NCI-H69 (cell line): Measurements from ENCODE around the gene ADGRL4.
"Not testable (repeated sequence)": the region's sequence is repeated elsewhere in the genome, so short reads cannot be mapped to it uniquely, and the experiment has no call there.

Experiments
- DNase-seq: peaks from one replicate; lab custom pipeline; 2025; lab: John Stamatoyannopoulos, UW

Gene ADGRL4

DNA sequence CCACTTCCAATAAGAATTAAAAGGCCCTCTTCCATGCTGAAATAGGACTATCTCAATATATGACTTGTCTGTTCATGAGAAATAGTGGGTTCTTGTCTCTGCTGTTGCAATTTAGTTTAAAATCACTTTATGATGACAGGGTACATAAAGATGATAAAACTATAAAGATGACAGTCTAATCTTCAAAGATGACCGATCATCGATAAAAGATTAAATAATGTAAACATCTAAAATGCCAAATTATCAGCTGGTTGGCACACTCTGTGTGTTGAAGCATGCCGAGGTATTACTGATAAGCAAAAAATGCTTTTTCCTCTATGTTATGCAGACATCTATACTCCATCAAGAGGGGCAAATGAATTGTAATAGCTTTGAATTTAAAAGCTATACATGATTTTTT is 89.5 kb downstream of the ADGRL4 start:
- no peak for DNase-seq

DNA sequence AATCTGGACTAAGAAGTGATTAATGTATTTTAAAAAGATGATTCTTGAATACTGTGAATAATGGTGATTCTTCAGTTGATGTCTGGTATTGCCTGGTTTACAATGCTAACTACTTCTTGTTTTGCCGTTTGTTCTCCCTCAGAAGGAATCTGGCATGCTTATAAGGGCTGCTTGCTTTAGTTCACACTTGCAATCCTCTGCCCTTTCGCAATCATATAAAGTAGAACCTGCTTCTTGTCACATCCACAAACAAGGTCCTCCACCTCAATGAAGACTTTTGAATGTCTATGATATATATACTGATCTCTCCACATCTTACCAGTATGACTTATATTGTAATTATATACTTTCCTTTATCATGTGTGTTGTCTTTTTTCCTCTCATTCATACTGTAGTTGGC is 92.6 kb downstream of the ADGRL4 start:
- no peak for DNase-seq

DNA sequence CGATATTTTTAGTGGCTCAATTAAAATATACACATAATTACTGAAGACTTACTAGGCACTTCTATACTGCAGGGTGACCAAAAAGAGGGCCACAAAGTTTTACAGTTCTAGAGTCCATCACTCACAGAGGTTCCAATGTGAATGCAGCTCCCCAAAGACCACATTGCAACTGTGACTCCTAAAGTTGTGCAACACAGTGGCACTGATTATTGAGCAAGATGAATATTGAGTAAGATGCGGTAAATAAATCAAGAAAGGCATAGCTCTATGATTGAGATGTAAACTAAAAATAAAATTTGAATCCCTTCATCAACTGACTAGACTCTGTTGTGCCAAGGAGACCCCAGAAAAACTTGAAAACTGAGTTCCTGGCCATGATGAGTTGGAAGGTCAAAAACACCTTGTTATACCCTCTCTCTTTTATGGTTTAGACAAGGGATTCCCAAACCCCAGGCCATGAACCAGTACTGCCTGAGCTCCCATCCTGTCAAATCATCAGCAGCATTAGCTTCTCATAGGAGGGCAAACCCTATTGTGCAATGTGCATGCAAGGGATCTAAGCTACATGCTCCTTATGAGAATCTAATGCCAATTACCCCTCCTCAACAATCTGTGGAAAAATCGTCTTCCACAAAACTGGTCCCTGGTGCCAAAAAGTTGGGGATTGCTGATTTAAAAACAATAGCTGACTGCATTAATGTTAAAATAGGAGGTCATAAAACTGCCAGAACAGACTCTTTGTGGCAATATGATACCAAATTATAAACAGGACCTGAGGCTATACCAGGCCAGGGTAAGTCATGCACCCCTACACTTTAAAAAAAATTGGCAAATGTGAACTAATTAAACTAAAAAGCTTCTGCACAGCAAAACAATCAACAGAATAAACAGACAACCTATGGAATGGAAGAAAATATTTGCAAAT is 94.3 kb downstream of the ADGRL4 start:
- no peak for DNase-seq

DNA sequence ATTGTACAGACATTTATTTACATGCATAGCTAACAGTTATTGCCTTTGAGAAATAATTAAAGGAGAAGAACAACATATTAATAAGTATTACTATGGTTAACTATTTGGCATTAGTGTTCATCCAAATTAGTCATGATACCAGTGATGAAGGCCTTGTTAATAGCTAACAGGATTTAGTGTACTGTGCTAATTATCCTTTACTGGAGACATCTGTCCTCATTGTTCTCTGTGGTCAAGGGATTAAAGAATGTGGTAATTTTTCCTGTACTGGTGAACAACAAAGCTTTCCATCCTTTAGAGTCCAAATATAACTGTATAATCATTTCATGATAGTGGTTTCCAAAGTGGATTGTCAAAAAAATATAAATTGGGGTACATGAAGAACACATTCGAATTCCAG is 103.9 kb downstream of the ADGRL4 start:
- DNase-seq = no peak

DNA sequence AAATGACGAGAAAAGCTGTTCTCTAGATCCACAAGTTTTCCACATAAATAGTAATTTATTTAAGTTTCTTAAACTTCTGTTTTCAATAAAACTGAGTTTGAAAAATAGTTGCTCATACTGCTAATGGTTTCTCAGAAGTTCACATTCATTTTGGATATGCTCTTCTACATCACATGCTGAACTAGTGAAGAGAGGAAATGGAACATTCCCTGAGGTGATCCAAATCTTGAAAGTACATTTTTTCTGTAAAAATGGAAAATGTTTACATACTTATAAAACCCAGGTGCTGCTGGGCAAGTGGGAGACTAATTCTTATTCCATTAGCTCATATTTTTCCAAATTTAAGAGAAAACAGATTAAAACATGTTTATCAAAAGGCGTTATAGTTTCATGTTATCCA is 111.7 kb downstream of the ADGRL4 start:
- DNase-seq = no peak

DNA sequence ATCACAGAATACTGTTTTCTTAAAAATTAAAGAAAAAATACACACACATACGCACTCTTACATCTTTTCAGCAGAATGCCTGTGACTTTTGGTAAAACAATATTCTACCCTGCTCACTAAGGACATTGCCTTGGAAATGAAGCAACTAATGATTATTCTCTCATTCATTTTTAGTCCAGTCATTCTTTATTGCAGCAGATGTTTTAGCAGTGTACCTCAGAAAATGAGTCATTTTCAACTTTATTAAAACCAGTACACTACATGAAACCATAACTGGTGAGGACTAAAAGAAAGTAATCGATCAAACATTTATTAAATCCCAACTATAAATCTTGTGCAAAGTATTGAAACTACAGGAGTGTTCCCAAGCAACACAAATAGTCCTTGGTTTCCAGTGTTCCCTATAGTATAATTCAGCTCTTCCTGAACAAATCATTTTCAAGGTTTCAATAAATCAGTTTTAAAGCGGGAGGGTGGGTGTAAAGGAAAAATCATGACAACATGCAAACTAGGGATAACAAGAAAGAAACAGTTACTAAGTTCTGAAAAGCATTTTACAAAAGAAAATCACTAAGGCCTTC is 114.2 kb downstream of the ADGRL4 start:
- DNase-seq = no peak

DNA sequence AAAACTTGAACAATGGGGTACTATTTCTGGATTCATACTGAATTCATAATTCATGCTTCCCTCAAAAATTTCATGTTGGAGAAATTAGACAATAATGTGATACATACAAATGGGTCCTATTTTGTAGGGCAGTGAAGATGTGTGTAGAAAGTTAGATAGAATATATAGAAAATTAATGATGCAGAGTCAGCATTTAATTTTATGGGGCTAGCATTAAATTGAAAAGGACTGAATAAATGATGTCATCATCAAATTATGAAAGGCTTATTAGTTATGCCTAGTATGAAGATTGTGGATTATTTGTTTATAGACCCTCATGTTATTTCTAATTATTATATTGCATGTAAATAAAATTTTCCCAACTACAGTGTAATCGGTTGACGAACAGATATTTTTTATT is 119.1 kb downstream of the ADGRL4 start:
- DNase-seq = no peak

DNA sequence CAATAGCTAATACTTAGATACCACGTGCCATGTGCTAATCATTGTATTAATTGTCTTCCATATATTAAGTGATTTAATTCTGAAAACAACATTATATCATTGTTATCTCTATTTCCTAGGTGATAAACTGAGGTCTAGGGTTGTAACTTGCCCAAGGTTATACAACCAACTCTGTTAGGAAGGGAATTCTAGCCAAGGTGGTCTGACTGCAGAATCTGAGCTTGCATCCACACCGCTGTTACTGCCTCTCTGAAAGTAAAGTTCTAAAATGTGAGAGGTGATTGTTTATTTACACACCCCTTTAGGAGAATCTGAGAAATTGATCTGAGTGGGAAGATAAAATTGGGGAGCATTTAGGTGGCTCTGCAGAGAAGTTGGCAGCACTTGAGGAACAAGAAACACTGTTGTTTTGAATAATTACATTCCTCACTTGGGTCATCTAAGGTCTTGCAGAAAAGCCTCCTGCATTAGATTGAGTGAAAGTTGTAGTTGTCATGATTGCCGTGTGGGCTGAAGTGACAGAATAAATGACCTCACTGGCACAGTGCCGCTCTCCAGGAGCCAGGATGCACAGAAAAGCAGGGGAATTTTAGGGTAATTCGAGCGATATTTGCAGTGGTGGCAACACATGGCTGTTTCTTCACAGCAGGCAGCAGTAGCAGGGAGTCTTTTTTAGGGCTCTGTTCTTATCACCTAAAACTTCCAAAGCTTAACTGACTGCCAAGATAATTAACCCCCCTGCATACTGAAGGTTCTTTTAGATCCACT is 121.7 kb downstream of the ADGRL4 start:
- no peak for DNase-seq

GRCh38 chr1:78880223-78880622 is 126.3 kb downstream of the ADGRL4 start:
- DNase-seq = no peak

DNA sequence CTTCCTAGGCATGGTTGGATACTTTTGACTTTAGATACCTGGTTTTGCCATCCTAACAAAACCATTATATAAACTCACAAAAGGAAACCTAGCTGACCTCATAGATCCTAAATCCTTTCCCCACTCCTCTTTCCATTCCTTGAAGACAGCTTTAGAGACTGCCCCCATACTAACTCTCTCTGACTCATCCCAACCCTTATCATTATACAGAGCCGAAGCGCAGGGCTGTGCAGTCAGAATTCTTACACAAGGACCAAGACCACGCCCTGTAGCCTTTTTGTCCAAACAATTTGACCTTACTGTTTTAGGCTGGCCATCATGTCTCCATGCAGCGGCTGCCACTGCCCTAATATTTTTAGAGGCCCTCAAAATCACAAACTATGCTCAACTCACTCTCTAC is 130.5 kb downstream of the ADGRL4 start:
- not testable (repeated sequence) for DNase-seq

DNA sequence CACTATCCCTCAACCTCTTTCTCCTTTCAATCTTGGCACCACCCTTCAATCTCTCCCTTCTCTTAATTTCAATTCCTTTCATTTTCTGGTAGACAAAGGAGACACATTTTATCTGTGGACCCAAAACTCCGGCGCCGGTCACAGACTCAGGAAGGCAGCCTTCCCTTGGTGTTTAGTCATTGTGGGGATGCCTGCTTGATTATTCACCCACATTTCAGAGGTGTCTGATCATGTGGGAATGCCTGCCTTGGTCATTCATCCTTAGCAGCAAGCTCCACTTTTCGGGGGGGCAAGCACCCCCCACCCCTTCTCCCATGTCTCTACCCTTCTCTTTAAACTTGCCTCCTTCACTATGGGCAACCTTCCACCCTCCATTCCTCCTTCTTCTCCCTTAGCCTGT is 133.7 kb downstream of the ADGRL4 start:
- DNase-seq = not testable (repeated sequence)

GRCh38 chr1:78871249-78871648 is 135.3 kb downstream of the ADGRL4 start:
- DNase-seq = no peak

- DNase-seq = no peak
Measured at GRCh38 chr1:78869136-78869535, 137.4 kb downstream of the ADGRL4 start.

GRCh38 chr1:78864175-78864574 is 142.4 kb downstream of the ADGRL4 start:
- no peak for DNase-seq

DNA sequence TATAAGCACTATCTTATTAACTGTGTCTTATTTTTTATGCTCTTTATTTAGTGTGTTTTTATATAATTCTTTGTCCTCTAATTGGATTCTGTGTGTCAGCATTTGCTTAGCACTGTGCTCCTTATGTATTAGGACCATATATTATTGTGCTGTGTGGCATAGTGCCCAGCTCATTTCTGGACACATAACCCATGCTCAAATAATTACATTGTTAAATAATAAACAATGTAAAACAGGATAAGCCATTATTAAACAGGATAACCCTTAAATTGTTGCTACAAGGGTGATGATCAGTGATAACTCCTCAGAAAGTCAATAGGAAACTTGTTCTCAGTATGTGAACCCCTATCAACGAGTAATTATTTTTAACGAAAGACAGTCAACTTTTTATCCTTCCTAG is 150.4 kb downstream of the ADGRL4 start:
- no peak for DNase-seq

DNA sequence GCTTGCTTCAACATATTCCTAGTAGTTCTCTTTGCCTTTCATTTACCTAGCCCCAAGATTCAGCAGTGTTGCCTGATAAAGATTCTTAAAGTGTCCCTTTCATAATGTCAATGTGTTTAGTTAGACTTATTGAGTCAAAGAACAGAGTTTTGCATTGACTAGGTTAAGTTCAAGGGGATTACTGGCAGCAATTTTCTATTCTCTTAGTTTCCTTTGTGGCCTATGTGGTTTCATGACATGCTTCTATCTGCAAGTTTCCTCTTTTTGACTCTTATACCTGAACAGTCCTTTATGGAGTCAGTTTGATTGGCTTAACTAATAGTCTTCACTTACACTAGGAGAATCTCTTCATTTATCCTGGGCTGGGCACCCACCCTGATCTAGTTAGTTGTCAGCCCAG is 151.3 kb downstream of the ADGRL4 start:
- no peak for DNase-seq

DNA sequence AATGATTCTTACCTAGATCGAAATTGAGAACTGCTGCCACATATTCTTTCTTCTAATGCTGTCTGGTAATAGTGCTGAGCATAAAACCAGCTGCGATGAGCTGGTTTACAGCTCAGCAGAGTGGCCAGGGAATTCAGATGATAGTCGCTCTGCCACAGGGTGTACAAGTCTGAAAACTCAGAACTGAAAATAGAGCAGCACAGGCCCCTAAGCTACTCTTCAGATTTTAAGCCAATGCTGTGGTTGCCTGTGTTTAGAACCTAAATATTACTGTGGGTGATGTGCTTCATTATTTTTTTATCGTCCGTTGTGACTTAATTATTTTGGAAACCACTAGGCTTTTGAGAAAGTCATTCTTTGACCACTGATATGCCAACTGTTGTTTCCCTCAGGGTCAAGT is 152.0 kb downstream of the ADGRL4 start:
- no peak for DNase-seq

DNA sequence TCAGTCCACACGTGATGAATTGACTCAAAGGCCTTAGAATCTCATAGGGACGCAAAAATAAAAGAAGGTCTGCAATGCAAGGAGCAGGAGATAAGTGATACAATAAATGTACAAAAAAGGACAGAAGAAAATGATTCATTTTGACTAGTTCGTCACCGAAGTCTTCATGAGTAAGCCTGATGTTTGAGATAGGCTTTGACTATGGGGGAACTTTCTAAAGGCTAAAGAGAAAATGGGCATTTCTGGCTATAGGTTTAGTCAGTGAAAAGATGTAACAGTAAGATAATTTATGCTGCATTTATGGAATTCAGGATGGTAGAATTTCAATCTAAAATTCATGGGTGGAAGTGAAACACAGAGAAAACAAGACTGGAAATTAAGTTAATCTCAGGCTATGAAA is 163.0 kb downstream of the ADGRL4 start:
- no peak for DNase-seq

GRCh38 chr1:78843111-78843510 is 163.4 kb downstream of the ADGRL4 start:
- no peak for DNase-seq

DNA sequence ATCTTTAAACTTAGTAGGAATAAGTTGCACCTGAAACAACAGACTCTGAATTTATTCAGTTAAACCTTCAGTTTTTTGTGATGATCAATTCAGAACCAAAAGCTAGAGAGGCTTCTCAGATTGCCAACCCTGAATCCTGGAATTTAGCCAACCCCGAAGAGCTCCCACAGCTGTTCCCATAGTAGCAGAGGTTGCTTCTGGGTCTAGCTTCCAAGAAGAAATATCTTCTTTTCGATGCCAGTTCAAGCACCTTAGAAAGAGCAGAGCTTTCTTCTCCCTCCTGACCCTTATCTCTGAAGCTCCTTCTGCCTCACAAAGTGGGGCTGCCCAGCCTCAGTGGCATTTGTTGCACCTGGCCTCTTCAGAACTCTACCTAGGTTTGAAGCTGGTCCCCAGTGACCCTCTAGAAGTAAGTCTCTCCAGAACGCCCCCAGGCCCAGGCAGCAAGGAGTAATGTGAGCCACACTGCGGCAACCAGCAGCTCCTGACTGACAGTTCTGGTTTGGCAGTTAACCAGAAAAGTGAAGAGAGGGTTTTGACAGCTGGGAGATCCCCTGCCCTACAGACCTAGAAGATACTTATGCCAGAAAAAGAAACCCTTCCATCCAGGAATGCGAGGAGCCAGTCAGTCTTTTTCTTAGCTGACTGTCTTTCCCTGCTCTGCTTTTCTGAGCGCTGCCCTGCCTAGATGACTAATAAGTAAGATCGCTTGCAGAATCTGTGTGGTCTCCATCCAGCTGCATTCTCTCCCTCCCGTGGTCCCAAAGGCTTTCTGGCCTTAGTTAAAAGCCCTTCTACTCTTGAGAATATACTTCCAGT is 165.9 kb downstream of the ADGRL4 start:
- DNase-seq = peak; percentile 6
